ENCODE measurements around the gene JARID2.
A peak's percentile ranks its signal among the peaks of the same experiment; 100 is the strongest.

Gene JARID2

GRCh38 chr6:15476631-15477380 is 230.9 kb downstream of the JARID2 start:
- in situ Hi-C loops (cut with HindIII; ENCODE audit: low sequenced_read_pairs) = no loop called here
- DNase-seq (ENCODE audit: low read depth, low spot score) = peak; percentile 75
- no peak for TF ChIP-seq CTCF (IDR thresholded peaks at IDR 0.05; ENCODE audit: low read depth, low read length)
- no peak overlapping the region for H3K4me3 ChIP-seq (ENCODE audit: low read depth, low read length)

DNA sequence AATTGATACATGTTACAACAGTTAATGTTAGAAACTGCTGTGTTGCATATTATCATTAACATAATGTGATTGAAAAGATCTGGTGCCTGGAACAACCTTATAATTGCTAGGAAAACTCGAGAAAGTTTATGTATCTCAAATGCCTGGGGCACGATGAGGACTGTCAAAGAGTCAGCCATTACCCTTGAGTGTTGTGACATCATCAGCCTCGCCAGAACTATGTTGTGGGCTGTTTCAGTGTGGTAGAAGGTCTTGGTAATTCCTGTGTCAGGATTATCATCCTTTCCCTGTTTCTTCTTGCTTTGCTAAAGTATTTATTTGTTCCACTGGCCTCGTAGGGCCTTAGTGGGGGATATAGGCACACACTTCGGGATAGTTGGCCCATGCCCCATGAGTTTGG is 231.9 kb downstream of the JARID2 start:
- no peak overlapping the region for H3K4me3 ChIP-seq (ENCODE audit: low read depth, low read length)
- DNase-seq (ENCODE audit: low read depth, low spot score) = no peak
- no peak for TF ChIP-seq CTCF (IDR thresholded peaks at IDR 0.05; ENCODE audit: low read depth, low read length)
- in situ Hi-C loops (cut with HindIII; ENCODE audit: low sequenced_read_pairs) = no loop called here

- in situ Hi-C loops (cut with HindIII; ENCODE audit: low sequenced_read_pairs) = no loop called here
- no peak for TF ChIP-seq CTCF (IDR thresholded peaks at IDR 0.05; ENCODE audit: low read depth, low read length)
- no peak overlapping the region for H3K4me3 ChIP-seq (ENCODE audit: low read depth, low read length)
- DNase-seq (ENCODE audit: low read depth, low spot score) = peak; percentile 44
These were observed 233.9 kb downstream of the JARID2 start for GRCh38 chr6:15479761-15480160.

DNA sequence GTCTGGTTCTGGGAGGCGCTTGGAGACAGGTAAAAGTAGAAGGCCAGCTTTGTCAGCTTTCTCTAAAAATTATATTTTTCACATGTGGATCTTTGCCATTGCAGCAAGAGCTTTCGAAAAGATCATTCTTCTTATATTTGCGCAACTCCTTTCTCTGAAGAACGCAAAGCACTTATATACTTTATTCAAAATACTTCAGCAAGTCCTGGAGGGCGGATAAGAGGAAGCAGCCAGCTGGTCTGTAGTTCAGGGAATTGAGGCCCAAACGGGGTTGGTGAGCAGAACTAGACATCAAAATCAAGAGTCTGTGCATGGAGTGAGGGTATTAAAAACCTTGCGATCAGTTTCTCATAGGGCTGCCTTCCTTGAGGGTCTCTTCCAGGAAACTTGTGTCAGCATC is 234.7 kb downstream of the JARID2 start:
- TF ChIP-seq CTCF (IDR thresholded peaks at IDR 0.05; ENCODE audit: low read depth, low read length) = no peak
- no peak for DNase-seq (ENCODE audit: low read depth, low spot score)
- no peak overlapping the region for H3K4me3 ChIP-seq (ENCODE audit: low read depth, low read length)
- in situ Hi-C loops (cut with HindIII; ENCODE audit: low sequenced_read_pairs) = no loop called here

DNA sequence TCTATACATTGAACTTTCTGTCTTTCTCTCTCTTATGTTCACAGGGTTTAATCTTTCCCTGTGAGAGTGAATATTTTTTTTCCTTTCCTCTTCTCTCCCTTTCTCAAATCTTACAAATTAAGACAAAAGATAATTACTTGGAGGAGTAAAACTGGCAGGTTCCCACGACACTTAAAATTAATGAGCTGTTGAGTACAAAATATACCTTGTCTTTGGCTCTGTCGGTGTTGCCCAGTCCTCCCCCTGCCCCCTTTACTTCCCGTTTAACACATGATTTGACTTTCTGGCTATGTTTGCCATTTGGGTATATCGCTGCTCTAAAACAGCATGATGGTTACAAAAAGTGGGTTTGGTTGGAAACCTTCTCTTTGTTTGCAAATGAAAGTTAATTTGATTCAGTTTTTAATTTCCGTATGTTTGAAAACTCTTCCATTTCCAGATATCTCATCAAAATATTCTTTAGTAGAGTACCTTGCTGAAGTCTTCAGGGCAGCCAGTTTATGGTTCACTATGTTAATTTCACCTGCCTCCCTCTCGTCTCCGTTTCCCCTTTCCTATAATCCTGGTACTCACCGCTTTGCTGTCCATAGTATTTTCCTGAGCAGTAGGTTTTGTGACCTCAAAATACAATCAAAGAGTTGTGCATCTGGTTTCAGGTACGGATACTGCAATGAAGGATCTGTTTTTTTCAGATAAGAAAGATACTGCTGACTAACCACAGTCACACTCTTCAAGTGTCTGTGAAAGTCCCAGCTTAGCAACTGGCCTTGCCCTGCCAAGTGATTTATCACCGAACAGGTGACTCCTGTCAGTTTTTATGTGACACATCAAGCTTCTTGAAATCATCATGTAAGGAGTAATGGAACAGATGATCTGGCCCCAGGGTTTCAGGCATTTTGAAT is 235.8 kb downstream of the JARID2 start:
- in situ Hi-C loops (cut with HindIII; ENCODE audit: low sequenced_read_pairs) = no loop called here
- no peak for TF ChIP-seq CTCF (IDR thresholded peaks at IDR 0.05; ENCODE audit: low read depth, low read length)
- H3K4me3 ChIP-seq (ENCODE audit: low read depth, low read length) = no peak overlapping the region
- DNase-seq (ENCODE audit: low read depth, low spot score) = no peak

DNA sequence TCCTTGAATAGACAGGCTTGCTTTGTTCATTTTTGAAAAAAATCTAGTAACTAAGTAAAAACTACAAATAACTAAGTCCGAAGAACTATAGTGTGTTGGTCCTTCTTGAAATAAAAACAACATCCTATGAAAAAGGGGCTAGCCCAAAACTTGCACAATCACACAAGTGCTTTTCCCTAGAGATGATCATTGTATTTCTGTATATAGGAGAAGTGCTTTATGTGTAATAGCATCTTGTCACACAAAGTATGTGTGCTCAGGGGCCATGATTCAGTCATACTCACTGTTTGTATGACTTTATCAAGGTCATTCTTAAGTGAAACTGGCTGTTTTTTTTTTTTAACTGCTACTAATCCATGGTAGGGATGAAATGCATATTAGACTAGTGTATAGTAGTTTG is 237.2 kb downstream of the JARID2 start:
- no peak for TF ChIP-seq CTCF (IDR thresholded peaks at IDR 0.05; ENCODE audit: low read depth, low read length)
- no peak overlapping the region for H3K4me3 ChIP-seq (ENCODE audit: low read depth, low read length)
- in situ Hi-C loops (cut with HindIII; ENCODE audit: low sequenced_read_pairs) = no loop called here
- no peak for DNase-seq (ENCODE audit: low read depth, low spot score)
